ENCODE data around the gene FBXO48.

- TF ChIP-seq CTCF (conservative IDR thresholded peaks at IDR 0.05; ENCODE audit: low read length) (no peak), EZH2phosphoT487 (IDR thresholded peaks at IDR 0.05; ENCODE audit: borderline replicate concordance) (no peak)
These were observed 12.4 kb downstream of the FBXO48 start for GRCh38 chr2:68454719-68455118.
